Body of pancreas (tissue), 4 donors: ENCODE measurements around the gene METTL25B. TPM values are rescaled to one million over a fixed set of nuclear protein-coding genes. Genes with fewer than 3 reads are reported as not detected.
A peak's percentile ranks its signal among the peaks of the same experiment; 100 is the strongest.

ENCODE experiments used
- ATAC-seq: fragments of 150-250 bp; one replicate; pipeline ENCODE4 v1.9.1; 2016
- DNase-seq, 4 donors: peaks; one replicate each; pipeline ENCODE4 v3.0.0-alpha.2; 2019
- H3K27ac ChIP-seq, 4 donors: fragments of 200-600 bp; sonication (generic); 1 replicate in 3 of 4; 2 replicates in 1 of 4; pipeline versions ENCODE4 v1.5.1 to v1.6.1; 2016 to 2019; ENCODE audit warnings: mild to moderate bottlenecking in 1 of 4, mixed read lengths in 1 of 4, moderate library complexity in 1 of 4
- H3K27me3 ChIP-seq, 2 donors: fragments of 200-600 bp; sonication (generic); one replicate each; pipeline ENCODE4 v1.6.0; 2016; ENCODE audit warnings: mild to moderate bottlenecking in 1 of 2
- H3K36me3 ChIP-seq, 2 donors: fragments of 200-600 bp; sonication (generic); replicated peaks in 1 of 2; 2 replicates each; pipeline ENCODE4 v1.5.1; 2016; ENCODE audit warnings: low read depth in 2 of 2; ENCODE audit not compliant: insufficient read depth in 1 of 2
- H3K4me1 ChIP-seq: fragments of 200-600 bp; sonication (generic); one replicate; pipeline ENCODE4 v1.6.0; 2016
- H3K4me3 ChIP-seq, 2 donors: fragments of 200-600 bp; sonication (generic); 1 replicate in 1 of 2; 2 replicates in 1 of 2; pipeline ENCODE4 v1.5.1; 2016 to 2019
- H3K9me3 ChIP-seq, 3 donors: fragments of 200-600 bp; sonication (generic); 1 replicate in 2 of 3; 2 replicates in 1 of 3; pipeline ENCODE4 v1.5.1; 2016
- POLR2A ChIP-seq, 3 donors: fragments of 450-650 bp; IDR thresholded peaks; one replicate each; pipeline ENCODE4 v1.6.1; 2016; ENCODE audit warnings: antibody characterized with exemption in 3 of 3, mild to moderate bottlenecking in 2 of 3
- WGBS, 2 donors: methylation state at CpG; one replicate each; pipeline ENCODE4 v1.1.5; 2017; 5-methylcytosine and 5-hydroxymethylcytosine counted together
- intact Hi-C: fragments of 100-400 bp; cut with DNase I; formaldehyde crosslinking; loops from one replicate; pipeline ENCODE4 v1.15.1; 2023
- total RNA-seq, 2 donors: library from RNA; depleted of rRNA; stranded (reverse); fragments of >200 nt; gene quantifications; one replicate each; pipeline ENCODE4 v1.1.0, GENCODE V29; 2016
- TF ChIP-seq, protein P1 (sequence below), 7 experiments: fragments of 450-650 bp in 4 of 7; fragments of 200-600 bp in 3 of 7; sonication (generic) in 3 of 7; IDR thresholded peaks; one replicate each; pipeline ENCODE4 v1.5.1; 2016 to 2019; ENCODE audit warnings: antibody characterized with exemption in 7 of 7

METTL25B gene
- total RNA-seq, 2 donors from 2014 or later = 14.5 to 68.2 TPM

DNA sequence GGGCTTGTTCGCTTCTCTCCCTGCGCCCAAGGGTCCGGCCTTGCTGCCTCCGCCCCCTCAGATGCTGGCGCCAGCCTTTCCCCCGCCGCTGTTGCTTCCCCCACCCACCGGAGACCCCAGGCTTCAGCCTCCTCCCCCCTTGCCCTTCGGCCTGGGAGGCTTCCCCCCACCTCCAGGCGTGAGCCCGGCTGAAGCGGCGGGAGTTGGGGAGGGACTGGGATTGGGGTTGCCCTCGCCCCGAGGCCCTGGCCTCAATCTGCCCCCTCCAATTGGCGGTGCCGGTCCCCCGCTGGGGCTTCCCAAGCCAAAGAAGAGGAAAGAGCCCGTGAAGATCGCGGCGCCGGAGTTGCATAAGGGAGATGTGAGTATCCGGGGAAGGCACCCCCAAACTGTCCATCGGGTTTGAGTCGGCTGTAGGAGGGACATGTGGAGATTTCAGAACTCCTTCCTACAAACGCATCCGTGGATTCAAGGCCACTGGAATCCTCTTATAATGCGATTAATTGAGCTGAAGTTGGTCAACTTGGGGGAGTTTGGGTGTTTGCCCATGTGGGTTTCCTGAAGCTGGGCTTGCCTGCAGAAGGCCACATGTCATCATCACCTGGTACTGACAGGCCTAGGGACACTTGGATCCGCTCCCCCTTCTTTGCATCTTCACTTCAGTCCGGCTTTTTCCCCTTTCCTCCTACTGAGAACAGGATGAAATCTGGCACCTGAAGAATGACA lies 39.8 kb downstream of the METTL25B start:
- peaks cover 46% of the 10 kb centered on the region for H3K4me1 ChIP-seq
- H3K4me3 ChIP-seq = peak overlapping the region; percentile 75 to 87
- DNase-seq (peak in 2 of 4 donors; percentile 27 to 36), ATAC-seq (no peak)
- H3K27ac ChIP-seq = peak overlapping the region; percentile 82 to 96 (median 93)
- H3K27me3 ChIP-seq = no peaks in the 10 kb centered on the region
- intact Hi-C loops = no loop called here
- no peaks in the 10 kb centered on the region for H3K9me3 ChIP-seq
- H3K36me3 ChIP-seq = peaks cover 0 to 2% of the 10 kb centered on the region in 2 donors
- WGBS, 2 donors = 0 to 1% methylated on average over 20 to 30 of the region's 31 CpGs
- TF ChIP-seq, protein P1, sequence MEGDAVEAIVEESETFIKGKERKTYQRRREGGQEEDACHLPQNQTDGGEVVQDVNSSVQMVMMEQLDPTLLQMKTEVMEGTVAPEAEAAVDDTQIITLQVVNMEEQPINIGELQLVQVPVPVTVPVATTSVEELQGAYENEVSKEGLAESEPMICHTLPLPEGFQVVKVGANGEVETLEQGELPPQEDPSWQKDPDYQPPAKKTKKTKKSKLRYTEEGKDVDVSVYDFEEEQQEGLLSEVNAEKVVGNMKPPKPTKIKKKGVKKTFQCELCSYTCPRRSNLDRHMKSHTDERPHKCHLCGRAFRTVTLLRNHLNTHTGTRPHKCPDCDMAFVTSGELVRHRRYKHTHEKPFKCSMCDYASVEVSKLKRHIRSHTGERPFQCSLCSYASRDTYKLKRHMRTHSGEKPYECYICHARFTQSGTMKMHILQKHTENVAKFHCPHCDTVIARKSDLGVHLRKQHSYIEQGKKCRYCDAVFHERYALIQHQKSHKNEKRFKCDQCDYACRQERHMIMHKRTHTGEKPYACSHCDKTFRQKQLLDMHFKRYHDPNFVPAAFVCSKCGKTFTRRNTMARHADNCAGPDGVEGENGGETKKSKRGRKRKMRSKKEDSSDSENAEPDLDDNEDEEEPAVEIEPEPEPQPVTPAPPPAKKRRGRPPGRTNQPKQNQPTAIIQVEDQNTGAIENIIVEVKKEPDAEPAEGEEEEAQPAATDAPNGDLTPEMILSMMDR (IDR thresholded peaks at IDR 0.05) = no peak
- TF ChIP-seq POLR2A (IDR thresholded peaks at IDR 0.05) = no peak

DNA sequence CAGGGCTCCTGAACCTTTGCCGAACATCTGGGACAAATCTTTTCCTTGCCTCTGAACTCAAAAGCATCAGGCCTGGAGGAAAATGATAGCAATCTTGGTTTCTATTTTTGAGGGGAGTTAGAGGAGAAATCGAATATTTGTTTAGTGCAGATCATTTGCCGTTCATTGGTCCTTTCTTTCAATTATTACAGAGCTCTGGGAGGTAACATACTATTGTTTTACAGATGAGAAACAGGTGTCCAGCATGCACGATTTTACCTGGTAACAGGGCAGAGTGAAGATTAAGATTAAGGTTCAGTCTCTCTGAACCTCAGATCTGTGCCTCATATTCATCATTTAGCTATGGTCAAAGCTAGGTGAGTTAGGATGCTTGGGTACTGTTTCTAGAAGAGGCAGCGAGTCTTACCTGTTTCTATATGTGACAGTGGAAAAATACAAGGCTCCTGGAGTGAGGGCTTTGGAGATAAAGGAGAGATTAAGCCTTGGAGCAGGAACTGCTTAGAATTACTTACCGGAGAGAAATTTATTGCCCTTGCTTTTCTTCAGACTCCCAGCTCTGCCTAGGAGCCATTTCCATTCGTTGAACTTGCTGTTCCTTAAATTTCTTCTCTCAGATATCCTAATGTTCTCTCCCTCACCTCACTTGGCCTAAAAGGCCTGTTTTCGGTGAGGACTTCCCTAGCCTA lies 40.5 kb downstream of the METTL25B start:
- Histone ChIP-seq H3K9me3 (no peaks in the 10 kb centered on the region), H3K4me3 (peak overlapping the region in 1 of 2 donors; percentile 75), H3K4me1 (peaks cover 53% of the 10 kb centered on the region), H3K27ac (peak overlapping the region in 3 of 4 donors; percentile 92 to 96 (median 94)), H3K36me3 (peaks cover 0 to 2% of the 10 kb centered on the region in 2 donors), H3K27me3 (no peaks in the 10 kb centered on the region)
- WGBS, 2 donors = 7 to 9% methylated on average over 8 of the region's 8 CpGs
- intact Hi-C loops = no loop called here
- no peak for DNase-seq
- ATAC-seq = no peak
- TF ChIP-seq POLR2A (IDR thresholded peaks at IDR 0.05) = no peak
- TF ChIP-seq, protein P1 (IDR thresholded peaks at IDR 0.05) = no peak

DNA sequence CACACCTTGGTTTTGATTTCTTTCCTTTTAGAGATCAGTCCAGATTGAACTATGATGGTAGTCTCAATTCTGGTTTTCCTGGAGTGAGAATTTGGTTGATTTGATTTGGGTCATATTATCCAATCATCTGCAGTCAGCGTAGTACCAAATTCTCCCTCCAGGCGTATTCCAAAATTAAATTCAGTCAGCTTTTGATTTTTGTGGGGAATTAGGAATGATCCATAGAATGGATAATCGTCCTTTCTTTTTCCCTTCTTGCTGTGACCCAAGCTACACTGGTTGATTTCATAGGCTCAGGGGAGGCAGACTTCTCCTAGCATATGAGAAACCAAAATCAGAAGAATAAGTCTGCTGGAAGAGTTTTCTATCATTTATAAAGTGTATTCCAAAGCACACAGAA lies 44.0 kb downstream of the METTL25B start:
- peak overlapping the region in 1 of 4 donors; percentile 9 for H3K27ac ChIP-seq

DNA sequence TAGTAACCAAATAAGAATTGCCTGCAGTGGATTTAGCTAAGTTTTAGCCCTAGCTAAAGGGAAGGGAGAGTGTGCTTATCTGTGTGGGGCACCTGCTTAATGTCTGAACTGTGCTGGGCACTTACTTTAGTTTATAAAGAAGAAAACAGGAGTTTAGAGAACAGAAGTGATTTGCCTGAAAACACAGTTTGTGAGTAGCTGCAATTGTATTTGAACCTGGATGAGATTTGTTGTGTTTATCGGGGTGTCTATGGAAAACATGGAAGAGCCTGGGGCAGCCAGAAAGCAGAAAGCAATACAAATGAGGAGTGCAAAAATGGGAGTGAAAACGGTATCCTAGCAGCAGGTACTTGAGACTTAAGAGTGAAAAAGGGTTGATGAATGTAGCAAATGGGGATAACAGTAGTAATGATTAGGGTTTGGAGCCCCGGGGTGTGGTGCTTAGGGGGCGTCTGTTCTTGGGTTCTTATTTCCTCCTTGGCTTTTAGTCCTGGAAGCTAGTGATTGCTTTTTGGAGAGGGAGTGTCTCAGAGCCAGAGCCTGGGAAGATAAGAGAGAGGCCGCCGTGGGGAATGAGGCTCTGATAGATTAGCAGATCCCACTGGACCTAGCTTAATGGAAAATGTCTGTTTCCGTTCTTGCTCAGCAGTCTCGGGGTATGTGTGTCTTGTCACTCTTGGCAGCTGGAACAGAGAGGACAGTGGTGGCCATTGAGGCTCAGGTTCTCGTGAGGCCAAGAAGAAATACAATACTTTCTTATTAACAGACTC lies 44.6 kb downstream of the METTL25B start:
- Histone ChIP-seq H3K4me3 (no peak overlapping the region), H3K36me3 (peaks cover 0 to 2% of the 10 kb centered on the region in 2 donors), H3K9me3 (no peaks in the 10 kb centered on the region), H3K4me1 (peaks cover 45% of the 10 kb centered on the region), H3K27ac (peak overlapping the region in 1 of 4 donors; percentile 9), H3K27me3 (no peaks in the 10 kb centered on the region)
- peak; percentile 19 for ATAC-seq
- TF ChIP-seq POLR2A (IDR thresholded peaks at IDR 0.05) = no peak
- WGBS, 2 donors = 35 to 43% methylated on average over 7 to 9 of the region's 9 CpGs
- no peak for DNase-seq
- intact Hi-C loops = no loop called here

More for the DNA sequence above, 44.0 kb downstream of the METTL25B start:
- no peaks in the 10 kb centered on the region for H3K27me3 ChIP-seq
- DNase-seq (no peak), ATAC-seq (no peak)
- TF ChIP-seq, protein P1 (IDR thresholded peaks at IDR 0.05) = no peak
- TF ChIP-seq POLR2A (IDR thresholded peaks at IDR 0.05) = no peak
- intact Hi-C loops = no loop called here
- H3K36me3 ChIP-seq = peaks cover 0 to 2% of the 10 kb centered on the region in 2 donors
- H3K9me3 ChIP-seq = no peaks in the 10 kb centered on the region
- no peak overlapping the region for H3K4me3 ChIP-seq
- peaks cover 45% of the 10 kb centered on the region for H3K4me1 ChIP-seq
- 77 to 82% methylated on average over 3 of the region's 3 CpGs for WGBS, 2 donors

DNA sequence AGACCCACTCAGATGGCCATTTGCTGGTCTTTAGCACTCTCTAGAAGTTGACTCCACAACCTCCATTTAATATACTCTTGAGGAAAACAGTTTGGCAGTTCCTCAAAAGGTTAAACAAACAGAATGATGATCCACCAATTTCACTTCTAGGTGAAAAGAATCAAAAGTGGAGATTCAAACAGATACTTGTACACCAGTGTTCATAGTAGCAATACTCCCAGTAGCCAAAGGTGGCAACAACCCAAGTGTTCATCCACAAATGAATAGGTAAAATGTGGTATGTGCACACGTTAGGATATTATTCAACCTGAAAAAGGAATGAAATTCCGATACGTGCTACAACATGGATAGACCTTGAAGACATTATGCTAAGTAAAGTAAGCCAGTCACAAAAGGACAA lies 45.3 kb downstream of the METTL25B start:
- intact Hi-C loops = no loop called here
- peaks cover 40% of the 10 kb centered on the region for H3K4me1 ChIP-seq
- peak overlapping the region in 1 of 4 donors; percentile 13 for H3K27ac ChIP-seq
- WGBS, 2 donors = 91 to 95% methylated on average over 3 of the region's 3 CpGs
- no peak for TF ChIP-seq POLR2A (IDR thresholded peaks at IDR 0.05)
- TF ChIP-seq, protein P1 (IDR thresholded peaks at IDR 0.05) = peak in 2 of 7 experiments; percentile 1 to 5
- ATAC-seq (no peak), DNase-seq (no peak)
- H3K9me3 ChIP-seq = no peaks in the 10 kb centered on the region
- peaks cover 0 to 2% of the 10 kb centered on the region in 2 donors for H3K36me3 ChIP-seq
- H3K27me3 ChIP-seq = no peaks in the 10 kb centered on the region
- no peak overlapping the region for H3K4me3 ChIP-seq
